ENCODE data around the gene GOLGA8S.

DNA sequence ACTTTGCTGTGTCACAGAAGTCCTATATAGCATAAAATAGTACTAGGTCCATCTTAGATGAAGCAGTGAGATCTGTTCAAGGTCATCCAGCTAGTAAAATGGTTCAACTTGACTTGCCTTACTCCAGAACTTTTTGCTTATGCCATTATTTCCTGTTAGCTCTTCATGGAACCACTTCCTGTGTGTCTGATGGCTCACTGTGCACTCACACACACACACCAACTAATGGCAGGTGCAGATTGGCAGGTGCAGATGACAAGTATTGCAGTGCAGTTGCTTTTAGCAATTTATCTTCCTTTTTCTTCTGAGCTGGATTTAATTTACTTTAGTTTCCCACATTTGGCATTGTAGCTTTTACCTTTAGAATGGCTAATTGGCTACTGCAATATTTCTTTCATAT is 29.8 kb downstream of the GOLGA8S start:
- TF ChIP-seq, protein P1, sequence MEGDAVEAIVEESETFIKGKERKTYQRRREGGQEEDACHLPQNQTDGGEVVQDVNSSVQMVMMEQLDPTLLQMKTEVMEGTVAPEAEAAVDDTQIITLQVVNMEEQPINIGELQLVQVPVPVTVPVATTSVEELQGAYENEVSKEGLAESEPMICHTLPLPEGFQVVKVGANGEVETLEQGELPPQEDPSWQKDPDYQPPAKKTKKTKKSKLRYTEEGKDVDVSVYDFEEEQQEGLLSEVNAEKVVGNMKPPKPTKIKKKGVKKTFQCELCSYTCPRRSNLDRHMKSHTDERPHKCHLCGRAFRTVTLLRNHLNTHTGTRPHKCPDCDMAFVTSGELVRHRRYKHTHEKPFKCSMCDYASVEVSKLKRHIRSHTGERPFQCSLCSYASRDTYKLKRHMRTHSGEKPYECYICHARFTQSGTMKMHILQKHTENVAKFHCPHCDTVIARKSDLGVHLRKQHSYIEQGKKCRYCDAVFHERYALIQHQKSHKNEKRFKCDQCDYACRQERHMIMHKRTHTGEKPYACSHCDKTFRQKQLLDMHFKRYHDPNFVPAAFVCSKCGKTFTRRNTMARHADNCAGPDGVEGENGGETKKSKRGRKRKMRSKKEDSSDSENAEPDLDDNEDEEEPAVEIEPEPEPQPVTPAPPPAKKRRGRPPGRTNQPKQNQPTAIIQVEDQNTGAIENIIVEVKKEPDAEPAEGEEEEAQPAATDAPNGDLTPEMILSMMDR (IDR thresholded peaks at IDR 0.05): no peak
- TF ChIP-seq POLR2A (IDR thresholded peaks at IDR 0.05) (no peak), EP300 (IDR thresholded peaks at IDR 0.05) (no peak)

Data from tibial nerve (tissue), 4 donors.